Measurements from ENCODE around the gene C5AR1.
"Not testable (repeated sequence)": the region's sequence is repeated elsewhere in the genome, so short reads cannot be mapped to it uniquely, and the experiment has no call there.

Gene C5AR1

DNA sequence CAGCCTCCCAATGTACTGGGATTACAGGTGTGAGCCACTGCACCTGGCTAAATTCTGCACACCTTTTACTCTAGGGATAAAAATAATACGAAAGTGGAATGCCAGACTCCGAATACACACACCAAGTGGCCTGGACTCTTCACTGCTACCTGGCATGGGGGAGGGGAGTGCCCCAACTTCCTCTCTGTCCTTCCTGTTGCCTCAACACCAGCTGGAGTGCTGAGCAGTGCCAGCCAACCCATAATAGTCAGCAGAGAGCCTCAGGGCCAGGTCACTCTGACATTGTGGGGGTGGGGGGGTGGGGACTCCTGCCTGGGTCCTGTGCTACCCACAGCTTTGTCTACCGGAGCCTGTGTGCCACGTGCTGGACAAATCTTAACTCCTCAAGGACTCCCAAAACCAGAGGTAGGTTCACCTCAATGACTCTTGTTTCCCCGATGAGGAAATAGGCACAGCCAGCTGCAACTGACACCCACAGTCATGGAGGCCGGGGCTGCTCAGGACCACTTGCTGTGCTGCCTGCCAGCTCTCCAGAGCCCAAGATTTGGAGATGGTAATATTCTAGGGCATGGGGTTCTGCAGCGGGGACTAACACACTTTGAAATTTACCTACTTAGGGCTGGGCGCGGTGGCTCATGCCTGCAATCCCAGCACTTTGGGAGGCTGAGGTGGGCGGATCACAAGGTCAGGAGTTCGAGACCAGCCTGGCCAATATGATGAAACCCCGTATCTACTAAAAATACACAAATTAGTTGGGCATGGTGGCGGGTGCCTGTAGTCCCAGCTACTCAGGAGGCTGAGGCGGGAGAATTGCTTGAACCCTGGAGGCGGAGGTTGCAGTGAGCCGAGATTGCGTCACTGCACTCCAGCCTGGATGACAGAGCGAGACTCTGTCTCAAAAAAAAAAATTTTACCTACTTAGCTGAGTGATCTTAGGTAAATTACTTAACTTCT is 27.4 kb downstream of the C5AR1 start:
- DNase-seq, result not testable (repeated sequence)

DNA sequence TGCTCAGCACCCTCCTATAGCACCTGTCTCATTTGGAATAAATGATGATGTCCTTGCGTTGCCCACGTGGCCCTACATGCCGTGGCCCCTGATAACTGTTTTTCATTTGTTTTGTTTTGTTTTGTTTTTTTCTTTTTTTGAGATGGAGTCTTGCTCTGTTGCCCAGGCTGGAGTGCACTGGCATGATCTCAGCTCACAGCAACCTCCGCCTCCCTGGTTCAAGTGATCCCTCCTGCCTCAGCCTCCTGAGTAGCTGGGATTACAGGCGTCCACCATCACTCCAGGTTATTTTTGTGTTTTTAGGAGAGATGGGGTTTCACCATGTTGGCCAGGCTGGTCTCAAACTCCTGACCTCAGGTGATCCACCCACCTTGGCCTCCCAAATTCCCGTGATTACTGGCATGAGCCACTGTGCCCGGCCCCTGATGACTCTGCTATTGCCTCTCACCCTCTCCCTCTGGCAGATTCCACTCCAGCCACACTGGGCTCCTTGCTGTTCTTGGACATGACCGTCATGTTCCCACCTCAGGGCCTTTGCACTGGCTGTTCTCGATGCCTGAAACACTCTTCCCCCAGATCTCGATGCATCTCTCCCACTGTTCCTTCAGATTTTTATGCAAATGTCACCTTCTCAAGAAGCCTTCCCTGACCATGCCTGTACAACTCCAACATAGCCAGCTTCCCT is 29.7 kb downstream of the C5AR1 start:
- DNase-seq, result no peak

DNA sequence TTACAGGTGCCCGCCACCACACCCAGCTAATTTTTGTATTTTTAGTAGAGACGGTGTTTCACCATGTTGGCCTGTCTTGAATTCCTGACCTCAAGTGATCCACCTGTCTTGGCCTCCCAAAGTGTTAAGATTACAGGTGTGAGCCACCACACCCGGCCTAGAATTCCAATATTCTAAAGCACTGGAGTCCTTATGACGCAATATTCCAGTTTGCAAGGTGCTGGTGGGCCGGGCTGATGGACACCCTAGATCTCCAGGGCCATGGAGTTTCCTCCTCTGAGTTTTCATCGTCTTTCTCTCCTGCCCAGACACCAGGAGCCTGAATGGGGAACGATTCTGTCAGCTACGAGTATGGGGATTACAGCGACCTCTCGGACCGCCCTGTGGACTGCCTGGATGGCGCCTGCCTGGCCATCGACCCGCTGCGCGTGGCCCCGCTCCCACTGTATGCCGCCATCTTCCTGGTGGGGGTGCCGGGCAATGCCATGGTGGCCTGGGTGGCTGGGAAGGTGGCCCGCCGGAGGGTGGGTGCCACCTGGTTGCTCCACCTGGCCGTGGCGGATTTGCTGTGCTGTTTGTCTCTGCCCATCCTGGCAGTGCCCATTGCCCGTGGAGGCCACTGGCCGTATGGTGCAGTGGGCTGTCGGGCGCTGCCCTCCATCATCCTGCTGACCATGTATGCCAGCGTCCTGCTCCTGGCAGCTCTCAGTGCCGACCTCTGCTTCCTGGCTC is 31.0 kb downstream of the C5AR1 start:
- DNase-seq, result no peak

DNA sequence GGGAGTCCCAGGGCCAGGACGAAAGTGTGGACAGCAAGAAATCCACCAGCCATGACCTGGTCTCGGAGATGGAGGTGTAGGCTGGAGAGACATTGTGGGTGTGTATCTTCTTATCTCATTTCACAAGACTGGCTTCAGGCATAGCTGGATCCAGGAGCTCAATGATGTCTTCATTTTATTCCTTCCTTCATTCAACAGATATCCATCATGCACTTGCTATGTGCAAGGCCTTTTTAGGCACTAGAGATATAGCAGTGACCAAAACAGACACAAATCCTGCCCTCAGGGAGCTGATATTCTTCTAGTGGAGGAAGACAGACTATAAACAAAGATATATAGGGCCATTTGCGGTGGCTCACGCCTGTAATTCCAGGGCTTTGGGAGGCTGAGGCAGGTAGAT is 32.1 kb downstream of the C5AR1 start:
- DNase-seq, result no peak

DNA sequence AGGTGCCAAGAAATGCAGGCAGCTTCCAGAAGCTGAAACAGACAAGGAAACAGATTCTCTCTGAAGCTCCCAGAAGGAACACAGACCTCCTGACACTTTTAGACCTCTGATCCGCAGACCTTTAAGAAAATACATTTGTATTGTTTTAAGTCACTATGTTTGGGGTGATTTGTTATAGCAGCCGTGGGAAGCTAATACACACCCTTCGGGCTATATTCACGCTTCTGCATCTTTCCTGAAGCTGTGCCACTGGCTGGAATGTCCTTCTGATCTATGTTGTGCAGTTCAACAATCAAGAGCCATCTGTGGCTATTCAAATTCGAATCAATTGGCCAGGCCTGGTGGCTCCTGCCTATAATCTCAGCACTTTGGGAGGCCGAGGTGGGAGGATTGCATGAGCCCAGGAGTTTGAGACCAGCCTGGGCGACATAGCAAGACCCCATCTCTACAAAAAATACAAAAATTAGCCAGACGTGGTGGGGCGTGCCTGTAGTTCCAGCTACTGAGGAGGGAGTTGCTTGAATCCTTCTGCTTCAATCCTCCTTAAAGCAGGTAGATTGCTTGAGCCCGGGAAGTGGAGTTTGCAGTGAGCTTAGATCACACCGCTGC is 33.6 kb downstream of the C5AR1 start:
- no peak for DNase-seq

DNA sequence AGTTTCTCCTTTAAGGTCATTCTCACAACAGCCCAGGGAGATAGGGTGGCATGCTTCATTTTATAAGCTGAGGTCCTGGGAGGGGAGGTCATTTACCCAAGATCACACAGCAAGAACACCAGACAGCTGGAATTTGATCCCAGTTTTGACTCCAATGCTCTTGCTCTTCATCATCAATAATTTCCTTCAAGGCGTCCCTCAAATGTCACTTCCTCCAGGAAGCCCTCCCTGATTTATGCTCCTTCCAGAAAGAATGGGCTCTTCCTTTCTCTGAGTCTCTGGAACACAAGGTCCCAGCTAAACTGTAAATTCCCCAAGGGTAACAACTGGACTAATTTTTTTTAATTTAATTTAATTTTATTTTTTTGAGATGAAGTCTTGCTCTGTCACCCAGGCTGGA is 34.8 kb downstream of the C5AR1 start:
- DNase-seq, result no peak

DNA sequence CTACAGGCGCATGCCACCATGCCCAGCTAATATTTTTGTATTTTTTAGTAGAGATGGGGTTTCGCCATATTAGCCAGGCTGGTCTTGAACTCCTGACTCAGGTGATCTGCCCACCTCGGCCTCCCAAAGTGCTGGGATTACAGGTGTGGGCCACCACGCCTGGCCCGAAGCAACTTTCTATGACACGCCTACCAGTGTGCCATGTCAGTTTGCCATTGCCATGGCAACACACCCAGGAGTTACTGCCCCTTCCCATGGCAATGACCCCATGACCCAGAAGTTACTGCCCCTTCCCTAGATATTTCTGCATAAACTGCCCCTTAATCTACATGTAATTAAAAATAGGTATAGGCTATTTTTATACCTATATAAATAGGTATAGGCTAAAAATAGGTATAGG is 36.4 kb downstream of the C5AR1 start:
- DNase-seq, result not testable (repeated sequence)

DNA sequence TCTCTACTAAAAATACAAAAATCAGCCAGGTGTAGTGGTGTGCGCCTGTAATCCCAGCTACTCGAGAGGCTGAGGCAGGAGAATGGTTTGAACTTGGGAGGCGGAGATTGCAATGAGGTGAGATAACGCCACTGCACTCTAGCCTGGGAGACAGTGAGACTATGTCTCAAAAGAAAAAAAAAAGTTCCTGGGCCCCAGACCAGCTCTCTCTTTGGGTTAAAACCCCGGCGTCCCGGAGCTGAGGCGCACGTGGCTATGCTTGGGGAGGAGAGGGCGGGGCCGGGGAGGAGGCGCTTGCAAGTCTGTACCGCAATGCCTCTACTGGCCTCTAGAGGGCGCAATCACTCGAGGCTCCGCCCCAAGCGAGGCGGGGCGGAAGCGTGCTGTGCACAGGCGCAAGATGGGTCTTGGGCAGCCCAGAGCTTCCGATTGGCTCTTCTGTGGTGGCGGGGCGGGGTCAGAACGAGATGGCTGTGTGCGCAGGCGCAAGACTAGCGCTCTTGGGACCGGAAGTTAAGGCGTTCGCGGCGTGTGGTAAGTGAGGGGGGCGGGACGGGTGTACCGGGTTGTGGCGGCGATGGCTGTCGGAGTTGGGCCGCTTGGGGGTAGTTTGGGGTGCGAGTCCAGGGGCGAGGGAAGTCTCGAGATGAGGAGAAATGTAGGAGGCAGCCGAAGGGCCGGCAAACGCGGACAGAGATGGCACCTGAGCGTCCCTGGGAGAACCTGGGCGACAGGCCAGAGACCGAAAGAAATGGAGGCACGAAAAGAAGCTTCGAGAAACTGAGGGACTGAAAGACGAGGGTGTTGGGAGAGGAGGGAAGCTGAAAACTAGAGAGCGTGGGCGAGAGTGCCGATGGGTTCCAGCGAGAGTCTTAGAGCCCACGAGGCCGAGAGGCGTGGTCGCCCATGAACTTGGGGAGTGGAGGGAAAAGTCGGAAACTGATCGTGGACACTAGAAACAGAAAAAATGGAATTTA is 39.4 kb downstream of the C5AR1 start, which contains the start of gene DHX34:
Gene DHX34, plus strand, starts transcription at position 497 of the 977 bp plus-strand sequence. CDS start 3,716 bp downstream, outside the sequence.
- peak; percentile 99 for DNase-seq

DNA sequence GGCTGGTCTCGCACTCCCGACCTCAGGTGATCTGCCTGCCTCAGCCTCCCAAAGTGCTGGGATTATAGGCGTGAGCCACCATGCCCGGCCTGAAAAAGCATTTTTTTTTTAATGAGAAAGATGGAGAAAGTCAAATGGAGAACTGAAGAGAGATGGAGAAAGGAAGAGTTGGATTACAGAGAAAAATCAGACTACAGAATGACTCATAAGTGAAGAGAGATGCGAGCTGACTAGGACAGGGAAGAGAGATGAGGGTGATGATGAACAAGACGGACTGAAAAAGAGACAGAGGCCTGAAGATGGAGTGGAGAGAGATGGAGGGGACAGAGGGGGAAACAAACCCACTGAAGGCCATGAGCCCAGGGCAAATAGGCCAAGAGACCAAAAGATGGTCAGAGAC is 41.0 kb downstream of the C5AR1 start:
- no peak for DNase-seq

DNA sequence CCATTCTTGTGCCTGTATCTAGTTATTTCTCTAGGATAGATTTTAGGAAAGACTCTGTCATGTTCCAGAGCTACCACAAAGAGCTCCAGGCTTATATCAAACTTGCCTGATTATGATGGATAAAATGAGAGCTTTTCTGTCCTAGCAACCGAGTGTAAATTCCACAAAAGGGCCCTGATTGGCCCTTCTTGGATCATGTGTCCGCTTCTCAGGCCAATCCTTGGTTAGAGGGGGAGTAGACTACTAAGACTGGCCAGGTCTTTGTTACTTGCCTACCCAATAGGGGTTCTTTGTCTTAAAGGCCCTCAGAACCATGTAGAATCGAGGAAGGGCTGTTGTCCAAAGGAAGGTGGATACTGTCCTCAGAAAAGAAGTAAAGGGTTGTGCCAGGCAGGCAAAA is 41.9 kb downstream of the C5AR1 start:
- DNase-seq, result no peak

DNA sequence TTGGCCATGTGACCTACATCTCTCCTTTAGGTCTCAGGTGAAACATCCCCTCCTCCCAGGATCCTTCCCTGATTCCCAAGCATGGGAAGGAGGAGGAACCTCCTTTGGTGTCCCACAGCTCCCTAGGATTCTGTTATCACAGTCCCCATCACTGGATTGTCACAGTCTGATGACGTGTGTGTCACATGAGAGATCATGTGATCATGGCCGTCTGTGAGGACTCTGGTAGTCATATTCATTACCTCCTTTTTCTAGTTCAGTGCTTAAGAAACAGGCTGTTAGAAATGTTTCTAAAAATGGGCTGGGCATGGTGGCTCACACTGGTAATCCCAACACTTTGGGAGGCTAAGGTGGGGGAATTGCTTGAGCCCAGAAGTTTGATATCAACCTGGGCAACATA is 42.4 kb downstream of the C5AR1 start:
- DNase-seq, result no peak

DNA sequence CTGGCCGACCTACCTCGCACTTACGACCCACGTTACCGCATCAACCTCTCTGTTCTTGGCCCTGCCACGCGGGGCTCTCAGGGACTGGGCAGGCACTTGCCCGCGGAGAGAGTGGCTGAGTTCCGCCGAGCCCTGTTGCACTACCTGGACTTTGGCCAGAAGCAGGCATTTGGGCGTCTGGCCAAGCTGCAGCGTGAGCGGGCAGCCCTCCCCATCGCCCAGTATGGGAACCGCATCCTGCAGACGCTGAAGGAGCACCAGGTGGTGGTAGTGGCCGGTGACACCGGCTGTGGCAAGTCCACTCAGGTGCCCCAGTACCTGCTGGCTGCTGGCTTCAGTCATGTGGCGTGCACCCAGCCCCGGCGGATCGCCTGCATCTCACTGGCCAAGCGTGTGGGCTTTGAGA is 43.6 kb downstream of the C5AR1 start:
- no peak for DNase-seq

DNA sequence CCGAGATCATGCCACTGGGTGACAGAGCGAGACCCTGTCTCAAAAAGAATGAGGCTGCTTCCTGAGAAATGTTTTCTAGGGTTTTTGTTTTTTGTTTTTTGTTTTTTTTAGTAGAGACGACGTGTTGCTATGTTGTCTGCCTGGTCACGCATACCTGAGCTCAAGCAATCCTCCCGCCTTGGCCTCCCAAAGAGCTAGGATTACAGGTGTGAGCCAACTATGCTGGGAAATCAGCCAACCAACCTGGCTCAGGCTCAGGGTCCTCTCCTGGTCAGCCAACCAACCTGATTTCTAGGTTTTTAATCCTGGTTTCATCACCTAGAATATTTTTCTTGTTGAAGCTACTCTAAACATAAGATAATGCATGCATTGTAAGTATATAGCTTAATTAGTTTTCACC is 47.2 kb downstream of the C5AR1 start:
- no peak for DNase-seq

DNA sequence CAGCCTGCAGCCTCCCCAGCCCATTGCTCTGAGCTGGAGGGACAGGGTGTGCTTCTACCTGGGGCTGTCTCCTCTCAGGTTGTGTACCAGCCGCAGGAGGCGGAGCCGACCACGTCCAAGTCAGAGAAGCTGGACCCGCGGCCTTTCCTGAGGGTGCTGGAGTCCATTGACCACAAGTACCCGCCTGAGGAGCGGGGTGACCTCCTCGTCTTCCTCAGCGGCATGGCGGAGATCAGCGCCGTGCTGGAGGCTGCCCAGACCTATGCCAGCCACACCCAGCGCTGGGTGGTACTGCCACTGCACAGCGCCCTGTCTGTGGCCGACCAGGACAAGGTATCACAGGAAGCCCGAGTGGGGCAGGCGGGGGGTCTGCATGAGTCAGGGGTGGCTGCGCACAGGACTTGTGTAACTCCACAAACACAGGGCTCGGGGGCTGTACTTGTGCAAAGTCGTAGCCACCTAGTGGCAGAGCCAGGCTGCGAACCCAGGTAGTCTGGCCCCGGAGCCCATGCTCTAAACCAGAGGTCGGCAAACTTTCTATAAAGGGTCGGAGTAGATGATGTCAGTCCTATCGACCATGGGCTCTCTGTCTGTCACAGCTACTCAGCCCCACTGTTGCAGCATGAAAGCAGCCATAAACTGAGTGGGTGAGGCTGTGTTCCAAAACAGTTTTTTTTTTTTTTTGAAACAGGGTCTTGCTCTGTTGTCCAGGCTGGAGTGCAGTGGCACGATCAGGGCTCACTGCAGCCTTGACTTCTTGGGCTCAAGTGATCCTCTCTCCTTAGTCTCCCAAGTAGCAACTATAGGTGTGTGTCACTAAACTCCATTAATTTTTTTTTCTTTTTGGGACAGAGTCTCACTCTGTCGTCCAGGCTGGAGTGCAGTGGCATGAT is 48.4 kb downstream of the C5AR1 start:
- no peak for DNase-seq

DNA sequence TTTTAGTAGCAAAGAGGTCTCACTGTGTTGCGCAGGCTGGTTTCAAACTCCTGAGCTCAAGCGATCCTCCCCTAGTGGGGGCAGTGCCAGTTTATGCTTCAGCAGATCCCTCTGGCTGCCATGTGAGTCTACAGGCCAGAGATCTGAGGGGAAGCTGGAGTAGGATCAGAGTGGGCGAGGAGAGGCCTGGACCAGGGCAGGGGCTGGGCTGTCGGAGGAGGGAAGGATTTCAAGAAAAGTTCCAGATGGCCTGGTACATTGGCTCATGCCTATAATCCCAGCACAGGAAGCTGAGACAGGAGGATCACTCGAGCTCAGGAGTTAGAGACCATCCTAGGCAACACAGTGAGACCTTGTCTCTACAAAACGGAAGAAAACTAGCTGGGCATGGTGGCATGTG is 49.3 kb downstream of the C5AR1 start:
- no peak for DNase-seq

DNA sequence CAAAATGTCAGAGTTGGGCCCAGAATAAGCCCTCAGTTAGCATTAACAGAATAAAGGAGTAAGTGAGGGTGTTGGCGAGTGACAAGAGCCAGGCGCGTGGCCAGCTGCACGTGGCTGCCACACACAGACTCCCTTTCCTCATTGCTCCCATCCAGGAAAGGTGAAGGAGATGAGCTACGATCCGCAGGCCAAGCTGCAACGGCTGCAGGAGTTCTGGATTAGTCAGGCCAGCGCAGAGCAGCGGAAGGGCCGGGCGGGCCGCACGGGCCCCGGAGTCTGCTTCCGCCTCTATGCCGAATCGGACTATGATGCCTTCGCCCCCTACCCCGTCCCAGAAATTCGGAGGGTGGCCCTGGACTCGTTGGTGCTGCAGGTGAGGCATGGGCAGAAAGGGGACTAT is 52.7 kb downstream of the C5AR1 start:
- DNase-seq, result no peak

DNA sequence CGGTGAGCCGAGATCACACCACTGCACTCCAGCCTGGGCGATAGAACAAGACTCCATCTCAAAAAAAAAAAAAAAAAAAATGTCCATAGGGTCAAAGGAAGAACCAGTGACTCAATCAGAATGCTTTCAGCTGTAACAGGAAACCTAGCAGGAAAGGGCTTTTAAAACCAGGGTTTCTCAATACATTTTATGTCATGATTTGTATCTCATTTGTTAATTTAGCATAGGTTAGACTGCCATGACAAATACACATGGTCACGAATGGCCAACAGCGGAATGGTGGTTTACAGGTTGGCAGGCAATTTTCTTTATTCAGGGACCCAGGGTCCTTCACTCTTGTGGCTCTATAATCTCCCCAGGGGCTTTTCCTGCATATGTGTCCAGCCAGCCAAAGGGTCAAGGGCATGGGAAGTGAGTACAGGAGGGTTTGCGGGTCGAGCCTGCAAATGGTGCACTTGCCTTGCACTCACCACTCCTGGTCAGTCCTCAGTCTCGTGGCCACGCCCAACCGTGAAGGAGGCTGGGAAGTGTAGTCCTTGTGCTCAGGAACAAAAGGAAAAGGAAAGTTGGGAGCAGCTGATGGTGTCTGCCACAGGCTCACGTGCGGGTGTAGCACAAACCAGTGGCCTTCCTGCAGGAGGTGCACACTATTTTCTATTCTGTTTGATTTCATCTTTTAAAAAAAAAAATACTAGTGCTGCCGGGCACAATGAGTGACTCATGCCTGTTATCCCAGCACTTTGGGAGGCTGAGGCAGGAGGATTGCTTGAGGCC is 54.3 kb downstream of the C5AR1 start:
- no peak for DNase-seq

DNA sequence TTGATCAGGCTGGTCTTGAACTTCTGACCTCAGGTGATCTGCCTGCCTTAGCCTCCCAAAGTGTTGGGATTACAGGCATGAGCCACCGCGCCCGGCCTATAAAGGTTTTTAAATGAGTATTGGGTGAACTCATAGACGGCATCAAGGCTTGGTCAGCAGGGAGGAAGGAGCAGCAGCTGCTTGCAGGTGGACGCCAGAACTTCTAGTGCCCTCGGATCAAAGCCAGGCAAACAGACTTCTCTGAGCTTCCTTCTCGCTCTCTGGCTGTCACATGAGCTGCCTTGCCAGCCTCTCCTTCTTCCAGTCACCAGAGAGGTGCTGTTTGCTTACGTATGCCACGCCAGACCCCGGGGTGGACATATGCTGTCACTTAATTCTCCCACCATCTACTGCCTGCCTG is 55.8 kb downstream of the C5AR1 start:
- not testable (repeated sequence) for DNase-seq

DNA sequence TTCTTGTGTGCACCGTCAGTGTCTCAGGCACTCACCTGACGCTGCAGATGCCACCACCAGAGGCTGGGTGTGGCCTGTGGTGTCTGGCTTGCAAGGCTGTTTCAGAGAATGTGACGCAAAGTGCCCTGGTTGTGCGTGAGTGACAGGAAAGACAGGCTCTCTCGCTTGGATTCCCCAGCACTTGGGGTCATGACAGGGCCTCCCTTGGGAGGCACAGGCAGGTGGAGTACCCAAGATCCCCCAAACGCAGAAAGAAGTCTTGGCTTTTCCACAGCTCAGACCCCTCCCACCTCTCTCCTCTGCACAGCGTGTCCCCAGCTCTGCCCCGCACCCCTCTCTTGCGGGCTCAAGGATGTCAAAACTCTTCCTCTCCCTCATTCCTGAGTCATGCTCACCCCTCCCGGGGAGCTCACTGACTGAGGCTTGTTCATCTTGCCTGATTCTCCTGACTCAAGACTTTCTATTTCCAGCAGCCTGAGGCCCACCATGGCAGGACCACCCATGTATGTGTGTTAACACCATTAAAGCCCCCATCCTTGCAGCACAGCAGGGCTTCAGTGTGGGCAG is 60.5 kb downstream of the C5AR1 start:
- DNase-seq, result no peak

DNA sequence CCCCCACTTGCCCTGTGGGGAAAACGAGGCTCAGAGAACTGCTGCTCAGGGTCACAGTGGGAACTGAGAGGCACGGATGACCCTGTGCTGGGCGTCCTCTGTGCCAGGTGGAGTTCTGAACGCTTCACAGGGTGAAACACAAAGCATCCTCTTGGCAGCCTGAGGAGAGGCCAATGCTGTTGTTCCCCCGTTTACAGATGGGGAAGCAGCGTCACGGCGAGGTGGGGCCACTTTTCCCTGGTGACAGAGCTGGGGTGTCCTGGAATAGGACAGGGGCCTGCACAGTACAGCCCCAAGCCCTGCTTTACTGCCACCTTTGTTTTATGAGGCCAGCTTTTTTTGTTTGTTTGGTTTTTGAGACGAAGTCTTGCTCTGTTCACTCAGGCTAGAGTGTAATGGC is 61.6 kb downstream of the C5AR1 start:
- DNase-seq, result no peak
